H9 (cell line): Measurements from ENCODE around the gene MLLT3. TPM values are rescaled to one million over a fixed set of nuclear protein-coding genes. Genes with fewer than 3 reads are reported as not detected.

Source experiments
- DNase-seq: peaks from one replicate; pipeline ENCODE4 v3.0.0-alpha.2; 2017
- H2AFZ ChIP-seq: one replicate; pipeline ENCODE4 v1.6.1; 2013; ENCODE audit warnings: mild to moderate bottlenecking, low read length, control low read depth, moderate library complexity
- H2AK5ac ChIP-seq: 2 replicates; pipeline ENCODE4 v1.6.1; 2013; ENCODE audit warnings: low read length, control low read depth, mixed read lengths; ENCODE audit not compliant: insufficient read length
- H2BK120ac ChIP-seq: one replicate; pipeline ENCODE4 v1.6.1; 2013; ENCODE audit warnings: low read depth, mild to moderate bottlenecking, low read length, control low read depth, inconsistent platforms; ENCODE audit not compliant: poor library complexity, severe bottlenecking
- H2BK12ac ChIP-seq: 2 replicates; pipeline ENCODE4 v1.6.1; 2013; ENCODE audit warnings: low read length, control low read depth, mixed read lengths, low read depth; ENCODE audit not compliant: insufficient read length
- H2BK15ac ChIP-seq: 2 replicates; pipeline ENCODE4 v1.6.1; 2013; ENCODE audit warnings: low read depth, low read length, control low read depth
- H2BK20ac ChIP-seq: one replicate; pipeline ENCODE4 v1.6.1; 2013; ENCODE audit warnings: low read depth, mild to moderate bottlenecking, low read length, control low read depth, inconsistent platforms; ENCODE audit not compliant: poor library complexity, severe bottlenecking
- H2BK5ac ChIP-seq: 2 replicates; pipeline ENCODE4 v1.6.1; 2013; ENCODE audit warnings: low read length, control low read depth, mixed read lengths; ENCODE audit not compliant: insufficient read length
- H3K14ac ChIP-seq: 2 replicates; pipeline ENCODE4 v1.6.1; 2013; ENCODE audit warnings: low read length, control low read depth; ENCODE audit not compliant: insufficient read depth
- H3K18ac ChIP-seq: 2 replicates; pipeline ENCODE4 v1.6.1; 2013; ENCODE audit warnings: low read depth, mild to moderate bottlenecking, mixed read lengths, low read length, control low read depth; ENCODE audit not compliant: insufficient read length
- H3K23ac ChIP-seq: 2 replicates; pipeline ENCODE4 v1.6.1; 2013; ENCODE audit warnings: low read length, control low read depth, mixed read lengths, low read depth; ENCODE audit not compliant: insufficient read length
- H3K23me2 ChIP-seq: 2 replicates; pipeline ENCODE4 v1.6.1; 2013; ENCODE audit warnings: low read depth, mild to moderate bottlenecking, mixed read lengths, low read length, control low read depth; ENCODE audit not compliant: insufficient read length, poor library complexity, severe bottlenecking
- H3K27ac ChIP-seq: 2 replicates; pipeline ENCODE4 v1.5.1; 2013; ENCODE audit warnings: low read length, control low read depth, mixed read lengths, low read depth; ENCODE audit not compliant: insufficient read length
- H3K27me3 ChIP-seq: 2 replicates; pipeline ENCODE4 v1.6.1; 2013; ENCODE audit warnings: low read length, control low read depth, inconsistent platforms; ENCODE audit not compliant: insufficient read depth
- H3K4ac ChIP-seq: 2 replicates; pipeline ENCODE4 v1.6.1; 2013; ENCODE audit warnings: low read depth, mild to moderate bottlenecking, control low read depth, inconsistent platforms, low read length, moderate library complexity
- H3K4me1 ChIP-seq: 2 replicates; pipeline ENCODE4 v1.6.1; 2013; ENCODE audit warnings: low read length, control low read depth, inconsistent platforms; ENCODE audit not compliant: insufficient read depth
- H3K4me2 ChIP-seq: 2 replicates; pipeline ENCODE4 v1.6.1; 2013; ENCODE audit warnings: low read length, control low read depth, mixed read lengths; ENCODE audit not compliant: insufficient read length, insufficient read depth
- H3K56ac ChIP-seq: 2 replicates; pipeline ENCODE4 v1.6.1; 2013; ENCODE audit warnings: low read depth, mild to moderate bottlenecking, mixed read lengths, low read length, control low read depth; ENCODE audit not compliant: insufficient read length
- H3K79me1 ChIP-seq: 2 replicates; pipeline ENCODE4 v1.6.1; 2013; ENCODE audit warnings: low read depth, mild to moderate bottlenecking, moderate library complexity, low read length, control low read depth, inconsistent platforms; ENCODE audit not compliant: insufficient read depth, poor library complexity, severe bottlenecking
- H3K79me2 ChIP-seq: 2 replicates; pipeline ENCODE4 v1.6.1; 2013; ENCODE audit warnings: low read length, control low read depth, inconsistent platforms; ENCODE audit not compliant: insufficient read depth
- H3K9ac ChIP-seq: 2 replicates; pipeline ENCODE4 v1.6.1; 2013; ENCODE audit warnings: low read length, control low read depth, mixed read lengths; ENCODE audit not compliant: insufficient read length; ENCODE audit errors: extremely low read depth
- H3K9me3 ChIP-seq: one replicate; pipeline ENCODE4 v1.6.1; 2013; ENCODE audit warnings: low read depth, low read length, inconsistent platforms; ENCODE audit not compliant: control insufficient read depth
- H3T11ph ChIP-seq: one replicate; pipeline ENCODE4 v1.6.1; 2013; ENCODE audit warnings: mild to moderate bottlenecking, low read length, control low read depth, inconsistent platforms
- H4K20me1 ChIP-seq: one replicate; pipeline ENCODE4 v1.6.1; 2013; ENCODE audit not compliant: control insufficient read depth, insufficient read length, insufficient read depth
- H4K5ac ChIP-seq: 2 replicates; pipeline ENCODE4 v1.6.1; 2013; ENCODE audit warnings: low read depth, mild to moderate bottlenecking, mixed read lengths, low read length, control low read depth; ENCODE audit not compliant: insufficient read length
- H4K8ac ChIP-seq: replicated peaks from 2 replicates; pipeline ENCODE4 v1.6.1; 2013; ENCODE audit warnings: low read length, control low read depth, mixed read lengths, low read depth; ENCODE audit not compliant: insufficient read length
- H4K91ac ChIP-seq: 2 replicates; pipeline ENCODE4 v1.6.1; 2013; ENCODE audit warnings: low read depth, mild to moderate bottlenecking, moderate library complexity, mixed read lengths, low read length, control low read depth; ENCODE audit not compliant: insufficient read length
- H3K27ac Mint-ChIP-seq, 3 experiments: 2 replicates in 2 of 3; 3 replicates in 1 of 3; pipeline ENCODE4 v1.8.0; 2020 to 2021; ENCODE audit warnings: mixed read lengths in 3 of 3, mild to moderate bottlenecking in 1 of 3, moderate library complexity in 1 of 3
- H3K27me3 Mint-ChIP-seq: 2 replicates; pipeline ENCODE4 v1.8.0; 2021; ENCODE audit warnings: low read depth, mild to moderate bottlenecking, moderate library complexity, mixed read lengths
- H3K36me3 Mint-ChIP-seq, 3 experiments: 2 replicates in 2 of 3; 3 replicates in 1 of 3; pipeline ENCODE4 v1.8.0; 2020 to 2021; ENCODE audit warnings: low read depth in 3 of 3, mixed read lengths in 3 of 3; ENCODE audit not compliant: insufficient read depth in 1 of 3
- H3K4me1 Mint-ChIP-seq, 2 experiments: 2 replicates each; pipeline ENCODE4 v1.8.0; 2020; ENCODE audit warnings: mixed read lengths in 2 of 2
- H3K4me3 Mint-ChIP-seq, 2 experiments: 2 replicates in 1 of 2; 3 replicates in 1 of 2; pipeline ENCODE4 v1.8.0; 2020 to 2021; ENCODE audit warnings: mild to moderate bottlenecking in 2 of 2, mixed read lengths in 2 of 2, moderate library complexity in 1 of 2
- H3K9me3 Mint-ChIP-seq, 2 experiments: 2 replicates in 1 of 2; 3 replicates in 1 of 2; pipeline ENCODE4 v1.8.0; 2020; ENCODE audit warnings: mild to moderate bottlenecking in 2 of 2, mixed read lengths in 2 of 2, moderate library complexity in 1 of 2
- WGBS: extraction: QIAGEN DNeasy Blood & Tissue Kit; methylation state at CpG from one replicate; pipeline ENCODE4 v1.1.7; 2013; ENCODE audit warnings: missing lambda C conversion rate, low lambda C conversion rate, mixed read lengths; ENCODE audit not compliant: insufficient read length; ENCODE audit errors: extremely low coverage; 5-methylcytosine and 5-hydroxymethylcytosine counted together
- total RNA-seq: library from RNA; stranded (reverse); gene quantifications from 2 replicates; pipeline ENCODE4 v1.2.1, GENCODE V29; 2021
- TF ChIP-seq, protein P1 (sequence below): fragments of 200-600 bp; sonication (generic); conservative IDR thresholded peaks from 3 replicates; pipeline ENCODE4 v1.8.0; 2021; ENCODE audit warnings: antibody characterized with exemption, mild to moderate bottlenecking

MLLT3 gene
- total RNA-seq, 1 experiment from 2014 or later, result 3.9 TPM

DNA sequence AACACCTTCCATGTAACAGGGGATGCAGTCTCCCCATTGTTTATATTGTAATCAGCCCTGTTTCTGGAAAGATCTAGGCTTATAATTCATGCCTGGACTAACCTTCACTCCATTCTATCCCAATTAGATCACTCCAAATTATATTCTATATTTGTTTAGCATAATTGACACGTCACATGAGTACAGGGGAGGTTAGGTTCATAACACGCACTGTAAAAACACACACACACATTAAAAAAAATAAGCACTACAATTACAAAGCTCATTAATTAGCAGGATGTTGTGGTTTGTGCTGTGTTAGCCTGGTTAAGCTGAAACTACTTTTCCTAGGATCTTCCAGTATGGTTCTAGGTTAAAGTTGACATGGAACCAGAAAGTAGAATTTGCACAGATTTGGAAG, 126.0 kb downstream of the MLLT3 start:
- TF ChIP-seq, protein P1, sequence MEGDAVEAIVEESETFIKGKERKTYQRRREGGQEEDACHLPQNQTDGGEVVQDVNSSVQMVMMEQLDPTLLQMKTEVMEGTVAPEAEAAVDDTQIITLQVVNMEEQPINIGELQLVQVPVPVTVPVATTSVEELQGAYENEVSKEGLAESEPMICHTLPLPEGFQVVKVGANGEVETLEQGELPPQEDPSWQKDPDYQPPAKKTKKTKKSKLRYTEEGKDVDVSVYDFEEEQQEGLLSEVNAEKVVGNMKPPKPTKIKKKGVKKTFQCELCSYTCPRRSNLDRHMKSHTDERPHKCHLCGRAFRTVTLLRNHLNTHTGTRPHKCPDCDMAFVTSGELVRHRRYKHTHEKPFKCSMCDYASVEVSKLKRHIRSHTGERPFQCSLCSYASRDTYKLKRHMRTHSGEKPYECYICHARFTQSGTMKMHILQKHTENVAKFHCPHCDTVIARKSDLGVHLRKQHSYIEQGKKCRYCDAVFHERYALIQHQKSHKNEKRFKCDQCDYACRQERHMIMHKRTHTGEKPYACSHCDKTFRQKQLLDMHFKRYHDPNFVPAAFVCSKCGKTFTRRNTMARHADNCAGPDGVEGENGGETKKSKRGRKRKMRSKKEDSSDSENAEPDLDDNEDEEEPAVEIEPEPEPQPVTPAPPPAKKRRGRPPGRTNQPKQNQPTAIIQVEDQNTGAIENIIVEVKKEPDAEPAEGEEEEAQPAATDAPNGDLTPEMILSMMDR, result no peak
- H4K20me1 ChIP-seq, result no peaks in the 10 kb centered on the region
- WGBS, result no CpG with 5 or more reads among the region's 2 CpGs
- no peak overlapping the region for H3K56ac ChIP-seq
- H4K5ac ChIP-seq, result no peak overlapping the region
- H2BK5ac ChIP-seq, result no peak overlapping the region
- H3K14ac ChIP-seq, result no peak overlapping the region
- H2AK5ac ChIP-seq, result no peak overlapping the region
- H3K27ac ChIP-seq, result no peak overlapping the region
- H2BK20ac ChIP-seq, result no peak overlapping the region
- no peak overlapping the region for H2AFZ ChIP-seq
- H4K8ac ChIP-seq, result no peak overlapping the region
- no peak overlapping the region for H2BK12ac ChIP-seq
- no peak overlapping the region for H3K4me3 Mint-ChIP-seq
- H3K27me3 ChIP-seq, result no peaks in the 10 kb centered on the region
- peaks cover 4 to 5% of the 10 kb centered on the region in 2 experiments for H3K4me1 Mint-ChIP-seq
- H4K91ac ChIP-seq, result no peak overlapping the region
- H3K18ac ChIP-seq, result no peak overlapping the region
- H3K9me3 ChIP-seq, result no peaks in the 10 kb centered on the region
- no peaks in the 10 kb centered on the region for H3K23me2 ChIP-seq
- H3K79me2 ChIP-seq, result no peaks in the 10 kb centered on the region
- H3K4ac ChIP-seq, result no peak overlapping the region
- H3K4me2 ChIP-seq, result no peak overlapping the region
- no peak overlapping the region for H3K9ac ChIP-seq
- no peak for DNase-seq
- no peak overlapping the region for H3K27ac Mint-ChIP-seq
- no peaks in the 10 kb centered on the region for H3K36me3 Mint-ChIP-seq
- H3K23ac ChIP-seq, result no peak overlapping the region
- no peak overlapping the region for H3T11ph ChIP-seq
- H2BK120ac ChIP-seq, result no peak overlapping the region
- no peaks in the 10 kb centered on the region for H3K27me3 Mint-ChIP-seq
- H3K9me3 Mint-ChIP-seq, result no peaks in the 10 kb centered on the region
- no peaks in the 10 kb centered on the region for H3K4me1 ChIP-seq
- H3K79me1 ChIP-seq, result no peaks in the 10 kb centered on the region
- H2BK15ac ChIP-seq, result no peak overlapping the region
